CD4-positive, alpha-beta T cell treated with Interleukin-21 for 1 hour (primary cell): ENCODE results near the gene MIEF2.

Source experiments
- DNase-seq: peaks from one replicate; pipeline ENCODE4 v3.0.0-alpha.2; 2020

MIEF2 gene

DNA sequence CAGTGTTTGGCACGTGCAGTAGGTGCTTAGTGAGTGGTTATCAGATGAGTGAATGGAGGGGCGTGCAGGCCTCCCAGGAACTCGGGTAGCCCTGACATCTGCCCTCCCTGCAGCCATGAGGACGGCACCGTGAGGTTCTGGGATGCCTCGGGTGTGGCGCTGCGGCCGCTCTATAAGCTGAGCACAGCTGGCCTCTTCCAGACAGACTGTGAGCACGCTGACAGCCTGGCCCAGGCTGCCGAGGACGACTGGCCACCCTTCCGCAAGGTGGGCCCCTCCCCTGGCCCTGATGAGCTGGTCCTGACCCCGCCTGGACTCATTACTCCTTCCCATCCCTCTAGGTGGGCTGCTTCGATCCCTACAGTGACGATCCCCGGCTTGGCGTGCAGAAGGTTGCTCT, 24.0 kb upstream of the MIEF2 start:
- DNase-seq, result no peak

DNA sequence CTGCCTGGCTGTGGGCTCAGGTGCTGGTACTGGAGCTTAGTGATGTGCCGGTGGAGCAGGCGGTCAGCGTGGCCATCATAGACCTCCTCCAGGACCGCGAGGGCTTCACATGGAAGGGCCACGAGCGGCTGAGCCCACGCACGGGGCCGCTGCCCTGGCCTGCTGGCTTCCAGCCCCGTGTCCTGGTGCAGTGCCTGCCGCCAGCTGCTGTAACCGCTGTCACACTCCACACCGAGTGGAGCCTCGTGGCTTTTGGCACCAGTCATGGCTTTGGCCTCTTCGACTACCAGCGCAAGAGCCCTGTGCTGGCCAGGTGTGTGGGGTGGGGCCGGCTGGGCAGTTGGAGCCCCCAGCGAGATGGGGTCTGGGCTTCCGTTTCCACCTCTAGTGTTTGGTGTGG, 23.0 kb upstream of the MIEF2 start:
- DNase-seq, result no peak

DNA sequence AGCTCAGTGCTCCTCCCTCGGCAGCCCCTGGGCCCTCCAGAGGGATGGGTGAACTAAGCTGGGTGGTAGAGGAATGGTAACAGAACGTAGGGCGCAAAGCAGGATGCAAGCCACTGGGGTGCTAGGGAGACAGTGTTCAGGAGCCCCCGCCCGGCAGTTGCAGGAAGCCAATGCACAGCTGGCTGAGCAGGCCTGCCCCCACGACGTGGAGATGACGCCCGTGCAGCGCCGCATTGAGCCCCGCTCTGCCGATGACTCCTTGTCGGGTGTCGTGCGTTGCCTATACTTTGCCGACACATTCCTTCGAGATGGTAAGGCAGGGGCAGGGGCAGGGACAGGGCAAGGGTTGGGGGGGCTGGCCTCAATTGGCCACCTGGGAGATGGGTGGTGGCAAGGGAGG, 22.2 kb upstream of the MIEF2 start:
- DNase-seq, result no peak

DNA sequence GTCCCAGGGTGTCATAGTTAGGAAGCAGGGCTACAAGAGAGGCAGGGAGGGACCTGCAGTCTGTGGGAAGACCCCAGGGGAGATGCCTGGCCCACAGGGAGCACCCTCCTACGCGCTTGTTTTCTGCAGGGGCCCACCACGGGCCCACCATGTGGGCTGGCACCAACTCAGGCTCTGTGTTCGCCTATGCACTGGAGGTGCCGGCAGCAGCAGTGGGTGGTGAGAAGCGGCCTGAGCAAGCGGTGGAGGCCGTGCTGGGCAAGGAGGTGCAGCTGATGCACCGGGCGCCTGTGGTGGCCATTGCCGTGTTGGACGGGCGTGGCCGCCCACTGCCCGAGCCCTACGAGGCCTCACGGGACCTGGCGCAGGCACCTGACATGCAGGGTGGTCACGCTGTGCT, 20.0 kb upstream of the MIEF2 start:
- DNase-seq, result no peak

DNA sequence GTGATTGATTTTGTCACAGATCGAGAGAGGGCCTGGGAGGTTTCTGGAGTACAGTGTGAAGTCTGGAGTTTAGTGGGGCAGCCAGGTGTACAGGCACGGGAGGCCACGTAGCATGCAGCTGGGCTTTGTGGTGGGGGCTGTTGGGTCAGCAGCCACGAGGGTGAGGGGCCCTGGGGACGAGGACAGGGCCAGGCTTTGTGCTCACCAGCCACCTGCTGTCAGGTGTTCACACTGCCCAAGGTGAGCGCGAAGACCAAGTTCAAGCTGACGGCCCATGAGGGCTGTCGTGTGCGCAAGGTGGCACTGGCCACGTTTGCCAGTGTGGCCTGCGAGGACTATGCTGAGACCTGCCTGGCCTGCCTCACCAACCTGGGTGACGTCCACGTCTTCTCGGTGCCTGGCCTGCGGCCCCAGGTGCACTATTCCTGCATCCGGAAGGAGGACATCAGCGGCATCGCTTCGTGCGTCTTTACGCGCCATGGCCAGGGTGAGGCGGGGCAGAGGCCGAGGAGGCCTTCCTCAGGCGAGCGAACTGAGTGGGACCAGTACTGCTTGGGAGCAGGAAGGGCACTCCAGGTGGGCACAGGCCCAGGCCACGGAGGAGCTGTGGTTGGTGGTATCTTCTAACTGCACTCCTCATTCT, 19.1 kb upstream of the MIEF2 start:
- no peak for DNase-seq

DNA sequence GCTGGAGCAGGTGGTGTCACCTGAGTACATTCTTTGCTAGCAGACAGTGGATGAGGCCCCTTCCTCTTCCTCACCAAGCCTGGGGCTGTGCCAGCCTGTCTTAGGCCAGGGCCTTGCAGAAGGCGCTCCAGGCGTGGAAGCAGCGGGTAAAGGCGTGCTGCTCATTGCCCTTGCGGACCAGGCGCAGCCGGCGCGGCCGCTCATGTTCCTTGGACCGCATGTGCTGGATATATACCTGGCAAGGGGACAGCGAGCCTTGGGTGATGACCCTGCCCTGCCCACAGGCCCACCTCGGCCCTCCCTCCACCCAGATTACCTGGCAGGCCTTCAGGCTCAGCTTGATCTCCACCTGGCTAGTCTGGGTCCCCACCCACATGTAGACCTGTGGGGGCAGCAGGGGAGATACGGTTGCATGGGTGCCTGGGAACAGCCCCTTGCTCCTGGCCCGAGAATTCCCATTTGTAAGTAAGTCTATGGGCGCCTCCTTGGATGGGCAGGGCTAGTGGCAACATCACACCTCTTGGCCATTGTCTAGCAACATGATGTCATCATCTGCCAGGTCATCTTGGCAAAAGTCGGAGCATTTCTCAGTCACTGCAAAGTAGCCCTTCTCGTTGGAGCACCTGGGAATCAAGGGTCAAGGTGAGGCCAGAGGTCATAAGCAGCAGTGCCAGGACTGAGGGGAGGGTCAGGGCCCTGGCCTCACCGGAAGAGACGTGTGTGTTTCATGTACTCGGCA, 15.3 kb upstream of the MIEF2 start:
- no peak for DNase-seq

DNA sequence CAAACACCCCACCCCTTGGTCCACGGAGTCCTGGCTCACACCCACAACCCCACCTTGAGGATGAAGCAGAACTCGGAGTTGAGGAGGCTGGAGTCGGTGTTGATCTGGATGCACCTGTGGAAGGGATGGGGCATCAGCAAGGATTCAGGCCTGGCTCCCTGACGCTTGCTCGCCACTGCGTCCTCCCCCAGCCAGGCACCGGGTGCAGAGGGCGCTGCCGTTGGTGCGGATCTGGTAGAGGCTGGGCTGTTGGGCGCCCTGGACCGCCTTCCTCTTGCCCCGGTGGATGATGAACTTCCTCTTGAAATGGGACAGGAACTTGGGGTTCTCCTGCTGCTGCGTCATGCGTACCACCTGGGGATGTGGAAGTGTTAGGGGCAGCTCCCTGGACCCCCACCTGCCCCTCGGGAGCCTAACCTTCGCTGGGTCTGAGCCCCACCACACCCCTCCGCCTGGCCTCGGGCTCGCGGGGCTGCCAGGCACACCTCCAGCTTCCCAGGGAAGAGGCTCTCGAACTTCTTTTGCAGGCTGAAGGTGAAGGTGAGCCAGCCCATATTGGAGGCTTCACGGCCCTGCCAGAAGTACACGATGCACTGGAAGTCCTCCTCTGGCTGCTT, 14.2 kb upstream of the MIEF2 start:
- DNase-seq, result no peak

DNA sequence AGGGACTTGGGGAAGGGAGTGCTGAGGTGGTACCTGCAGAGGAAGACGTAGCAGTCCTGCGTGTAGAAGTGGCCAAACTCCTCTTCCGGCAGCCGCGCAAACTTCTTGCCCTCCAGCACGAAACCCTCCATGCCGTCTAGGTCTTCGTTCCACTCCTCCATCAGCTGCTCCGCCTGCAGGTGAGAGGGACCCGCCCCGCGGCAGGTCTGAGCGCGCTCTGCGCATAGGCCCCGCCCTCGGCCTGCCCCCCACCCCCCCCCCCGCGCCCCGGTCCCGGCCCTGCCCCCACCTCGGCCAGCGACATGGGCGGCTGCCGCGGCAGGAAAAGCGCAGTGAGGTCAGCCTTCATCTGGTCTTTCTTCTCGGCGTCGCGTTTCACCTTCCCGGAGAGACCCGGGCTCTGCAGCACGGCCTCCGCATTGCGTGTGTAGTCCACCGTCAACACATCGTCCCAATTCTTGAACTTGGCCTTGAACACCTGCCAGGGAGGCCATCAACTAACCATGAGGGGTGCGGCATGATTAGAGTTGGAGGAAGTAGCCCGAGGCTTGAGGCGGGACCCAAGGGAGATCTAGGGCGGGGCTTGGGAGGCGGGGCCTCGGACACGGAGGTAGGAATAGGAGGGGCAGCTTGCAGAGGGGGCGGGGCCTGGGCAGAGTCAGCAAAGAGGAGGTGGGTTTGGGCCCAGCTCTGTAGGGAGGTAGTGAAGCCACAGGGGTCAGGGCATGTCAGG, 13.4 kb upstream of the MIEF2 start:
- peak; percentile 14 for DNase-seq

DNA sequence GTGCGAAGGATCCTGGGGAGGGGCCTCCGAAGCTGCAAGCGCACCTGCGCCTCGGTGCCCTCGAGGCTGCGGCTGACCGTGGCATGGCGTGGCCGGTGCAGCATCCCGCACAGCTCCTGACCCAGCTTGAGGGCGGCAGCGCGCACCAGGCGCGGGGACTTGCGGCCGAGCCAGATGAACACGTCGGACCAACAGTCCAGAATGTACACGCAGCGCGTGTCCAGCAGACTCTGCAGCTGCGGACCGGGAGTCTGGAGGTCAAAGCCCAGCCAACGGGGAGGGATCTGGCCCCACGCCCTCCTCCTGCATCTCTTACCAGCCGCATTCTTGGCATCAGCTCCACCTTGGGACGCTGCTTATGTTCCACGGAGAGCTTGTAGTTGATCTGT, 12.9 kb upstream of the MIEF2 start:
- DNase-seq, result no peak

DNA sequence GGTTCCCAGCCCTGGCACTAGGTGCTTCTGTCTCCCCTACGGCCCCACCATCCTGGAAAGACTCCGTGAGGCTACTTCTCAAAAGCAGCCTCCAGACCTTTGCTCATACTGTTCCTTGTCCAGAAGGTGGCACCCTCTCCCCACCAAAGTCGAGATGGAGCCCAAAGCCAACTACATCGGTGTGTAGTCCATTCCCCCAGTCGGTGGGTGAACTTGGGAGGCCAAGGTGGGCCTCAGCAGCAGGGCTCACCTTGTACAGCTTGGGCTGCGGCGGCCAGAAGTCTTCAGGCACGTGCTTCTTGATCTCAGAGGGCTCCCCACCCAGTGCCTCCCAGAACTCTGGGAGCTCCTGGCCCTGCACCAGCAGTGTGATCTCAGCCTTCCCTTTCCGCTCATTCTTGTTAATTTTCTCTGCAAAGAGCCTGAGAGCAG, 12.1 kb upstream of the MIEF2 start:
- peak; percentile 75 for DNase-seq

DNA sequence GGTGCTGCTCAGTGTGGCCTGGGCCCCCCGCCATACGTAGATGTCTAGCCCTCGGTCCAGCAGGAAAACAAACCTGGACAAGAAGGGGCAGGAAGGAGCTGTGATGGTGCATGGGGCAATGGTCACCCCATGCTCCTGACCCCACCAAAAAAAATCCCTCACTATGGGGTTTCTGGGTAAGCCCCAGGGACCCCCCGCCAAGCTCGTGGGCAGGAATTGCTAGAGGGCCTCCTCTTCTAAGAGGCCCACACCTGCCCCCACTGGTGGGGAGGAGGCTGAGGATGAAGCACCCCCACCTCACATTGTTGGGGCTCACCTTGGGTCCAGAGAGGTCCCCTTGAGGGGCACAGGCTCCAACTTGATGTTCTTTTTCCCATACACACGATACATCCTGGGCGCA, 11.7 kb upstream of the MIEF2 start:
- no peak for DNase-seq

DNA sequence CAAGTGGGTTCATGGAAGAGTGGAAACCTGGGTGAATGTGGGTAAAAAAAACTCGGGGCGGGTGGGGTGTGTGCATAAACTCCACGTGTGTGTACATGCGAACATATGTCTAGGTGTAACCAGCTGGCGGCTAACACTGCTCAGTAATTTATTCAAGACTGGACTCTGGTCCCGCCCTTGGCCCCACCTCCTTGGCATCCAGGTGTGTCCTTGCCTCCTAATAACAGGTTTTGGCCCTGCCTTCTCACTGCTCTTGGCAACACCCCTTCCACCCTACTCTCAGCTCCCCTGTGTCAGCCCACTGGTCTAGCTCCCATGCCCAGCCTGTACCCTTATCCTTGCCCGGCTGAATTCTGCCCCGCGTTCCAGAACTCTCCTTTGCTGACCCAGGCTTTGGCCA, 10.2 kb upstream of the MIEF2 start:
- DNase-seq, result no peak

DNA sequence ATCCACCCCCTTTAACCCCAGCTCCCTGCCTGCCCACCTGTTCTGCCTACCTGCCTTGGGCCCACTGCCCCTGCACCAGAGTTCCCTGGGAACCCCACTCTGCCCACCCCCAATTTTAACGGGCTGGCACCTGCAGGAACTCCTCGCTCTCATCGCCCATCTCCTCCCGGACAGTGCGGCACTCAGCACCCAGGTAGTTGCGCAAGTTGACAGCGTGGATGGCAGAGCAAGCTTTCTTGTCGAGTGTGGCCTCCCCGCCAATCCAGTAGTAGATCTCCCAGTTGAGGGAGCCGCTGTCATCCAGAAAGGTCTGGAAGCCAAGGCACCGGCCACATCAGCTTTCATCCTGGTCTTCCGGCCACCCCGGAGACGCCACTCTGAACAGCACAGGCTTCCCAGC, 9.8 kb upstream of the MIEF2 start:
- DNase-seq, result no peak

DNA sequence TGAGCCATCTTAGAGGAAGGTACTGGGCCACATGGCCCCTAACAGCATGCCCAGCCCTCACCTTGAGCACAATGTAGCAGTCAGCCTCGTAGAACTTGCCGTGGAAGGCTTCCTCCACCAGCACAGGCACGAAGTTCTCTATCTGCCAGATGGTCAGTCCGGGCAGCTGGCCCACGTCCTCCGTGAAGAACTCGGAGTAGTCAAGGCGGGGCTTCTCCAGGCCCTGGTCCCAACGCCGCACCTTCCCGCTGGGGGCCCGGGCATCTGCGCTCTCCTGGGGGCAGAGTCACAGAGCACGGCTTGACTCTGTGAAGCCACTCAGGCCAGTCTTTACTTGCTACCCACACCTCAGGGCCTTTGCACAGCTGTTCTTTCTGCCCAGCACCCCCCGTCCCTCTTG, 9.3 kb upstream of the MIEF2 start:
- no peak for DNase-seq

DNA sequence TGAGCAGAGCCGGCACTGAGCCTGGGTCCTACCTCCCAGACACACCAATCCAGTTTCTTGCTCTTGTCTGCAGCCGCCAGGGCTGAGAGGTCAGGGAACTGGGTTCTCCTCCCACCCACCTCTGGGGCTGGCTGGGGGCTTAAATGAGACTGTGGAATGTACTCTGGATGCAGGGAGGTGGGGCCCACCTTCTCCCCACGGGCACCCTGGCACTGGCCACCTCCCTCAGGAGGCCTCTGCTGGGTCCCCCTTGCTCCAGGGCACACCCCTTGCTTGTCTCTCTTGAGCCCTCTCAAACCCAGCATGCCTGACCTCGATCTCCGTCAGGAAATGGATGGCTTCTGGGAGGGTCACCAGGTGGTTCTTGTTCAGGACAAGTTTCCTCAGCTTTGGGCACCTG, 8.3 kb upstream of the MIEF2 start:
- DNase-seq, result no peak

DNA sequence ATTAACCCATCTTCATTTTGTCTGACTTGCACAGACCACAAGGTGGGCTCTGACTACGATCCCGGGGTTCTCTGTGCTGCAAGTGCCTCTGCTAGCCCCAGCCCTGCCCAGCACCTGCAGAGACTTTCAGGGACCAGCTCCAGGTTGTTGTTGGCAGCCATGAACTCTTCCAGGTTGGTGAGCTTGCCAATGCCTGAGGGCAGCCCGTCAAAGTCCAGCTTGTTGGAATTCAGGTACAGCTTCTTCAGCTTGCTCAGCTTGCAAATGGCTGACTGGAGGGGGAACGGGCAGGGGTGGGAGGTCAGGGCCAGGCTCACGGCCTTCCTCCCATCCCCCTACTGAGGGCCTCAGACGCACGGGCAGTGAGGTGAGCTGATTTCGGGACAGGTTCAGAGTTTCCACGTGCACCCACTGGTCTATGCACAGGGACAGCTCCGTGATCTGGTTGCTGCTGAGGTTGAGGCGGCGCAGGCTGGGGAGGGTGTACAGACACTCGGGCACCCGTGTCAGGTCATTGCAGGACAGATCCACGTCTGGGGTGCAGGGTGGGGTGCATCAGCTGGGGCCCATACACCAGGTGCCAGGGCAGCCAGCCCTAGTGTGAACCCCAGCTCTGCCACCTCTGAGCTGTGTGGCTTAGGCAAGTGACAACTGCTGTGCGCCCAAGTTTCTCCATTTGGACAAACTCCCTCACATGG, 7.1 kb upstream of the MIEF2 start:
- no peak for DNase-seq

DNA sequence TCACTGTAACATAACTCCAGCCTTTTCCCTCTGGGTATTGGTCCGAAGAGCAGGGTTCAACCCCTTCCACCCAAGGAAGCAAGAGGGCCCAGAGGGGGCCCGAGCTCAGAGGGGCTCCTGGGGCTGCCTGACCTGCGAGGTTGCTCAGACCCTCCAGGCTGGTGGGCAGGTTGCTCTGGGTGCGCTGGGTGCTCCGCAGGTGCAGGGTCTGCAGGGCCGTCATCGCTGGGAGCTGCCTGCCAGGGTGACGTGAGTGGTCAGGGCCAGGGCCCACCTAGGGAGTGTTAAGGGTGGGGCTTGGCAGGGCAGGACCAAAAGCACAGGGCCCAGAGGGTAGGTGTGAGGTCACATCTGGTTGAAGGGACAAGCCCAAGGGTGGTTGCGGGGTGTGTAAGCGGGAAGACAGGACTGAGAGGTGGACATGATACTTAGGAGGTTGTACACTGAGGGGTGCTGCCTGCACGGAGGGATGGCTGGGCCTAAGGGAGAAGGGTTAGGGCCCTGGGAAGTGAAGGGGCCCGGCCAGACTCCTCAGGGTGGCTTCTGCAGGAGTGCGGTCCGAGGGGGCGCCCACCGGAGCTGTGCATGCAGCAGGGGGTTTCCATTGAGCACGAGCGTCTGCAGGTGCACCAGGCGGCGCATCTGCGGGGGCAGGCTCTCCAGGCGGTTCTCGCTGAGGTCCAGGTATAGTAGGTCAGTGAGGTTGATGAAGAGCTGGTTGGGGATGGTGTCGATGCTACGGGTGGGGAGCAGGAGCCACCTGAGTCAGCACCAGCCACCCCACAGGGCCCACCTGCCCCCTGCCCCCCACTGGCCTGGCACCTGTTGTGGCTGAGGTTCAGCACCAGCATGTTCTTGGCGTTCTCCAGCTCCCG, 6.3 kb upstream of the MIEF2 start:
- no peak for DNase-seq

DNA sequence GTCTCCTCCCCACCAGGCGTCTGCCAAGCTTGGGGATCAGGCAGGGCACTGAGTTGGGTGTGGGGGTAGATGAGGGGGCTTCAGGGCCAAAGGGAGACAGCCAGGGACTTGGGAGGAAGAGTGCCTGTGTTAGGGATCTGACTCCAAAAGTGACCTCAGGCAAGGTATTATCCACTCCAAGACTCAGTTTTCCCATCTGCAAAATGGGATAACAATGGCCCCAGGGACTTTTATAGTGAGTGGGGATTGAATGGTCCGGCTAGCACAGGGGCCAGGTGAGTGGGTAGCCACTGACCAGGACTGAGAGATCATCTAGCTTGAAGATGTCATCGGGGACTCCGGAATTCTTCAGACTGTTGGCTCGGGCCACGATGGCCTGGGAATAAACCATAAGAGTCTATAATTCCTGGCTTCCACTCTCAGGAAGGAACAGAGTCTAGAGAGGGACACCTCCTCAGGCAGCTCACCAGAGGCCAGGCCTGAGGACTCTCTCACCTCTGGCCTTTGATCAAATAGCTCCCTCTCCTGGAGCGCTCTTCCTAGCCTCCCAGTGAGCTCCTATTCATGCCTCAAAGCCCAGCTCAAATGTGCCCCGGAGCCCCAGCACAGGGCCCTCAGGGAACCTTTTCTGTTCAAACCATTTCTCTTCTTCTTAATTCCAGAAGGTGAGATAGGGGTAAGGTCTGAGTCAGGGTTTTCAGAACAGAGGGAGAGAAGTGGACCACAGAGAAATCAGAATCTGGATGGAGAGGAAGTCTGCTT, 5.4 kb upstream of the MIEF2 start:
- no peak for DNase-seq

DNA sequence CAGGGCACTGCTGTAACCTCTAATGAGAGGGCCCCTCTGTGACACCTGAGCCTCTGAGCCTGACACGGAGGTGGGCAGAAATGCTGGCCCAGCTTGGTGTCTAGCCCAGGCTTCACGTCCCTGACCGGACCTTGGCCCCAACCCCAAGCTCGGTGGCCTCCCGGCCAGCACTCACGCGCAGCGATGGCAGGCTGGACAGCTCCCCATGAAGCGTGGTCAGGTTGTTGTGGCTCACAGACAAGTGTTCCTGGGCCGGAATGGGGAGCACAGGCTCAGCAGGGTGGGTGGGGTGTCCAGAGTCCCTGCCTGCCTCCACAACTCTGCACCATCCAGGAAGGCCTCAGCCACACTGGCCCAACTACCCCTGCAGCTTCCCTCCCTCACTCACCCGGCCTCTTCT, 4.1 kb upstream of the MIEF2 start:
- DNase-seq, result no peak

DNA sequence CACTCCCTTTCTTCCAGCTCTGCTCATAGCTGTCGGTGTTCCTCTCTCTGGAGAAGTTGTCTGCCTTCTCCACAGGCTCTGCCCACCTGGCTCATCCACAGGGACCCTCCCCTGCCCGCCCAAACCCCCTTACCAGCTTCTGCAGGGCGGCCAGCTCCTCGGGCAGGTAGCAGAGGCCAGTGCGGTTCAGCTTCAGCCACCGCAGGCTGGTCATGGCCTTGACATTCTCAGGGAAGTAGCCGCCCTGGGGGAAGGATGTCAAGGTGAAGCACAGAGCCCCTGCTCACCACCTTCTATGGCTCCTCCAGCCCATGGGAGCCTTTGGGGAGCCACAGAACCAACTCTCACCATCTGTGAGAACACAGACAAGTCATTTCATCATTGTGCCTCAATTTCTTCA, 3.7 kb upstream of the MIEF2 start:
- DNase-seq, result no peak

DNA sequence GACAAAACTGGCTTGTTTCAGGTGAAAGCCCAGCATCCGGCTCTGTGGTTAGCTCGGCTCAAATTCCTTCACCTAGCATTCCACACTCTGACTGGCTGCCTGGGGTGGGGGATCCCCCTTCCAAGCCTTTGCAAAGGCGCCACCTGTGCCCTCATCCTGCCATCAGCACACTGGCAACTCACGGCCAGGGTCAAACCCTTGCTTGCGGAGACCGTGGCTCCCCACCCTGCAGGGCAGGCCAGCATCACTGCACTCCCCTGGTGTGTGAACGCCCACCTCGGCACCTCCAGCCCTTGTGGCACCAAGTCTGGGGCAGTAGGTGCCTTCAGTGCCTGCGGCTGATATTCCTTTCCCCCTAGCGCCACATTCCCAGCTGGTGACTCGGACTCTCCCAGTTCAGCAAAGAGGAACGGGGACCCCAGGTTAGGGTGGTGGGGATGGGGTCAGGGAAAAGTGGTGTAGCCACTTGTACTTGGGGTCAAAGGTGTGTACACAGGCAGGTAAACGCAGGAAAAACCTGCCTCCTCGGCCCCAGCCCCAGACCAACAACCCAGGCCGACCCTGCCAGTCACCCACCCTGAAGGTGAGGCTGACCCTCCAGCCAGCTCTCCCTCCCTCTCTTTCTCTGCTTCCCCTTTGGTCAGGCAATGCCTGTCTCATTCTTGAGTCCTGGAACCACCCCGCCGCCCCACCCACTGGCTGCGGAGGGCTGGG, 3.0 kb upstream of the MIEF2 start:
- peak; percentile 31 for DNase-seq
